GM20000 (cell line): Measurements from ENCODE around the gene SNX20.

Experiments used
- DNase-seq: peaks from one replicate; pipeline ENCODE4 v3.0.0; 2012; ENCODE audit warnings: low spot score
- CTCF ChIP-seq: IDR thresholded peaks from 2 replicates; pipeline ENCODE4 v1.5.1; 2012; ENCODE audit warnings: mild to moderate bottlenecking, control low read depth; ENCODE audit errors: extremely low read depth, missing control alignments

Gene SNX20

GRCh38 chr16:50631985-50632576 lies 49.0 kb downstream of the SNX20 start:
- DNase-seq, result no peak

GRCh38 chr16:50631249-50631984 lies 49.7 kb downstream of the SNX20 start:
- no peak for TF ChIP-seq CTCF
- no peak for DNase-seq

More at GRCh38 chr16:50631985-50632576, 49.0 kb downstream of the SNX20 start:
- TF ChIP-seq CTCF, result no peak

- DNase-seq, result no peak
- TF ChIP-seq CTCF, result no peak
These were observed 50.6 kb downstream of the SNX20 start for GRCh38 chr16:50630394-50631020.

- DNase-seq, result no peak
- no peak for TF ChIP-seq CTCF
These were observed 51.8 kb downstream of the SNX20 start for GRCh38 chr16:50629334-50629733.

GRCh38 chr16:50628156-50628802 lies 52.8 kb downstream of the SNX20 start:
- no peak for DNase-seq
- TF ChIP-seq CTCF, result no peak

- DNase-seq, result peak; percentile 65
- TF ChIP-seq CTCF, result peak; percentile 3
These were observed 53.7 kb downstream of the SNX20 start for GRCh38 chr16:50627419-50627818.

- DNase-seq, result no peak
These were observed 54.2 kb downstream of the SNX20 start for GRCh38 chr16:50626868-50627267.

More at GRCh38 chr16:50626868-50627267, 54.2 kb downstream of the SNX20 start:
- no peak for TF ChIP-seq CTCF
